Lower lobe of right lung (tissue), 2 donors: Measurements from ENCODE around the gene GLIS1. TPM values are rescaled to one million over a fixed set of nuclear protein-coding genes. Genes with fewer than 3 reads are reported as not detected.

Experiments
- ATAC-seq, 2 donors: fragments of 200-7000 bp; cut with Tn5 transposase; one replicate each; pipeline ENCODE4 v1.9.1; 2020 to 2022; ENCODE audit warnings: mild to moderate bottlenecking in 2 of 2, moderate library complexity in 2 of 2
- DNase-seq: peaks from one replicate; pipeline ENCODE4 v3.0.0-alpha.2; 2020
- H3K27ac ChIP-seq: fragments of 200-600 bp; one replicate; pipeline ENCODE4 v1.8.0; 2022
- H3K27me3 ChIP-seq: fragments of 200-600 bp; one replicate; pipeline ENCODE4 v1.8.0; 2022; ENCODE audit warnings: low read depth
- H3K36me3 ChIP-seq: fragments of 200-600 bp; one replicate; pipeline ENCODE4 v1.8.0; 2022; ENCODE audit warnings: mild to moderate bottlenecking
- H3K4me1 ChIP-seq: fragments of 200-600 bp; one replicate; pipeline ENCODE4 v1.8.0; 2022
- H3K4me3 ChIP-seq: fragments of 200-600 bp; one replicate; pipeline ENCODE4 v1.8.0; 2022; ENCODE audit warnings: mild to moderate bottlenecking
- H3K9me3 ChIP-seq: fragments of 200-600 bp; one replicate; pipeline ENCODE4 v1.8.0; 2022
- intact Hi-C: fragments of 100-400 bp; cut with DNase I; formaldehyde crosslinking; loops from one replicate; pipeline ENCODE4 v1.11.0; 2022
- total RNA-seq: library from RNA; stranded (reverse); fragmentation: NEBNext Ultra II Directional; extraction: Animal tissue kit (Norgen Biotek cat#: 25700); gene quantifications from one replicate; pipeline ENCODE4 v1.2.1, GENCODE V29; 2021
- TF ChIP-seq, protein P1 (sequence below): fragments of 200-600 bp; IDR thresholded peaks from one replicate; pipeline ENCODE4 v1.8.0; 2022; ENCODE audit warnings: antibody characterized with exemption, mild to moderate bottlenecking
- donor health status: DM: no; HTN: yes; CAD: no; lungs with severe emphysema.

GLIS1 gene
- total RNA-seq, 1 donor from 2014 or later: not detected

DNA sequence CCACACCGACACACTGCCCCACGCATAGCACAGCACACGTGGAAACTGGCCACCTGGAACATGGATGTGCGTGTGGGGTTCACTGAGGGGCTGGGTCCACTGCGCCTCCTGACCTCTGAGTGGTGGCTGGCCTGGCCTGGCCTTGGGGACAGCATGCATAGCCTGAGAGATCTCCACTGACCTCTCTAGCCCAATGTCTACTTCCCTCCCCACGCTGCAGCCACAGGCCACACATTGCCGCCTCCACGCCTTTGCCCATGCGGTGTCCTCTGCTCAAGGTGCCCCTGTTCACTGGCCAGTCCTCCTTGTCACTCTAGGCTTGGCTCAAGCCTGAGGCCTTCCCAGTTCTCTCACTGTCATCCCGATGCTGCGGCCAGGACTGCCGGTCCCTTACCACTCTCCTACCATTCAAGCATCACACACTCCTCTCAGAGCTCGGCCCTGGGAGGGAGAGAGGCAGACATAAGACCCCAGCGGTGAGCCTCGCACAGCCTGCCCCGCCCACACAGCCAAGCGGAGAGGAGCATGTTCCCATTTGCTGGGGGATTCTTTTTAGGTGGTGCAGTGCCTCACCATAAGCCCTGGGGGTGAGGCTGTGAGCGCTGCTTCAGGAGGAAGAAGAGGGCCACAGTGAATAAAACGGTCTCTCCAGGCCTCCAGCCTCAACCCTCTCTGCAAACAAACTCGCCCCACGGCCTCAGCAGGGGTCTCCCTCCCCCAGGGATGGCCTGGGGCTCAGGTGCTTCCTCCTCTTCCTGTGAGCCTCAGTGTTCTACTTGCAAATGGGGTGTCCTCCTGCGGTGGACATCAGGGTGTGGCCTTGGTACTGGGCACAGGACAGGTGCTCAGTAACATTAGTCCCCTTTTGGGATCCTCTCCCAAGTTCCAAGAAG lies 199.0 kb downstream of the GLIS1 start:
- no peaks in the 10 kb centered on the region for H3K4me1 ChIP-seq
- H3K27me3 ChIP-seq: no peaks in the 10 kb centered on the region
- no peaks in the 10 kb centered on the region for H3K36me3 ChIP-seq
- H3K4me3 ChIP-seq: no peak overlapping the region
- intact Hi-C loops: no loop called here
- H3K9me3 ChIP-seq: no peaks in the 10 kb centered on the region
- ATAC-seq: no peak
- no peak for DNase-seq
- no peak overlapping the region for H3K27ac ChIP-seq
- TF ChIP-seq, protein P1, sequence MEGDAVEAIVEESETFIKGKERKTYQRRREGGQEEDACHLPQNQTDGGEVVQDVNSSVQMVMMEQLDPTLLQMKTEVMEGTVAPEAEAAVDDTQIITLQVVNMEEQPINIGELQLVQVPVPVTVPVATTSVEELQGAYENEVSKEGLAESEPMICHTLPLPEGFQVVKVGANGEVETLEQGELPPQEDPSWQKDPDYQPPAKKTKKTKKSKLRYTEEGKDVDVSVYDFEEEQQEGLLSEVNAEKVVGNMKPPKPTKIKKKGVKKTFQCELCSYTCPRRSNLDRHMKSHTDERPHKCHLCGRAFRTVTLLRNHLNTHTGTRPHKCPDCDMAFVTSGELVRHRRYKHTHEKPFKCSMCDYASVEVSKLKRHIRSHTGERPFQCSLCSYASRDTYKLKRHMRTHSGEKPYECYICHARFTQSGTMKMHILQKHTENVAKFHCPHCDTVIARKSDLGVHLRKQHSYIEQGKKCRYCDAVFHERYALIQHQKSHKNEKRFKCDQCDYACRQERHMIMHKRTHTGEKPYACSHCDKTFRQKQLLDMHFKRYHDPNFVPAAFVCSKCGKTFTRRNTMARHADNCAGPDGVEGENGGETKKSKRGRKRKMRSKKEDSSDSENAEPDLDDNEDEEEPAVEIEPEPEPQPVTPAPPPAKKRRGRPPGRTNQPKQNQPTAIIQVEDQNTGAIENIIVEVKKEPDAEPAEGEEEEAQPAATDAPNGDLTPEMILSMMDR: no peak

DNA sequence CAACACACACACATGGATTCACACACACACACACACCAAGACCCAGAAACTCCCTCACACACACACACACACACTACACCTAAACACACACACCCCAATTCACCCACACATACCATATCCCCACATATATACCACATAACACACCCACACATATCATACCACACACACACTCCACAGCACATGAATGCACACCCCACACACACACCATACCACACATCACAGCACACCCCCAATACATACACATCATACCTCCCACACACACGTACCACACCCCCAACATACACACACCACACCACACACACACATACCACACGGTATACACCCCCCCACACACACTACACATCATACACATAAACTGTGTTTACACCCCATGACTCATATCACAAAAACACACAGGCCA lies 199.7 kb downstream of the GLIS1 start:
- DNase-seq (no peak), ATAC-seq (no peak)
- no peak overlapping the region for H3K4me3 ChIP-seq
- intact Hi-C loops: no loop called here
- H3K9me3 ChIP-seq: no peaks in the 10 kb centered on the region
- TF ChIP-seq, protein P1: no peak
- H3K27ac ChIP-seq: no peak overlapping the region
- no peaks in the 10 kb centered on the region for H3K27me3 ChIP-seq
- no peaks in the 10 kb centered on the region for H3K36me3 ChIP-seq
- no peaks in the 10 kb centered on the region for H3K4me1 ChIP-seq

DNA sequence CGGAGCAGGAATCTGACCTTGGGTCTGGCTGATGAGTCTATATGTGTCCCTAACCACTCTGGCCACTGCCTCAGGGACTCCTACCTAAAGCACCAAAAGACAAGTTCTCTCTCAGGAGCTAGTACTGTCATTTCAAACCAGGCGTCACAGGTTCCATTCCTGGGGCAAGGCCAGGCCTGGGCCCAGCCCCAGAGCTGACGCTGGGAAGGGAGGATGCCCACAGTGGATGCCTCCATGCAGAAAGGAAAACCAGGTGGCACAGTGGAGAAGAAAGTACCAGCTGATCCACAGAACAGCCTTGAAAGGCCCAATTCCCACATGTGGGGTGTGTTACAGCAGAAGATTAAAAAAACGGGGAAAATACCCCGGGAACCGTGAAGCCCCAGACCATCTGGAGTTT lies 202.4 kb downstream of the GLIS1 start:
- Histone ChIP-seq H3K27ac (no peak overlapping the region), H3K36me3 (no peaks in the 10 kb centered on the region), H3K9me3 (no peaks in the 10 kb centered on the region), H3K4me1 (no peaks in the 10 kb centered on the region), H3K27me3 (no peaks in the 10 kb centered on the region), H3K4me3 (no peak overlapping the region)
- TF ChIP-seq, protein P1: no peak
- intact Hi-C loops: no loop called here
- DNase-seq (no peak), ATAC-seq (no peak)

DNA sequence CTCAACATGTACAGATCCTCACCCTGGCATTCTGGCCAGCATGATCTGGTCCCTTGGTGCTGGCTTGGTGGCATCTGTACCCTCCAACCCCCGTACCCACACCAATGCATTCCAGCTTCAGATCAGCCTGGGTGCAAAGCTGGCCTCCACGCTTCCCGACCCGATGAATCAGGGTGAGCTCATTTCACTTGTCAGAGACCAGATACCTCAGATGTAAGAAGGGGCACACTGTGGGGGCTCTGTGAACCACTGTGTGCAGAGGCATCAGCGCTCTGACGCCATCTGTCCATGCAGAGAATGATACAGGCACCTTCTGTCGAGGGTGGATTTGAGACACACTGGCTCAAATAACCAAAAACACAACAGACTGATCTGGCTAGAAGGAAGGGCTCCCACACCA lies 203.1 kb downstream of the GLIS1 start:
- no peak overlapping the region for H3K4me3 ChIP-seq
- no peak overlapping the region for H3K27ac ChIP-seq
- no peaks in the 10 kb centered on the region for H3K9me3 ChIP-seq
- no peaks in the 10 kb centered on the region for H3K27me3 ChIP-seq
- no peak for ATAC-seq
- no peaks in the 10 kb centered on the region for H3K4me1 ChIP-seq
- TF ChIP-seq, protein P1: no peak
- no peaks in the 10 kb centered on the region for H3K36me3 ChIP-seq
- no peak for DNase-seq
- intact Hi-C loops: no loop called here

DNA sequence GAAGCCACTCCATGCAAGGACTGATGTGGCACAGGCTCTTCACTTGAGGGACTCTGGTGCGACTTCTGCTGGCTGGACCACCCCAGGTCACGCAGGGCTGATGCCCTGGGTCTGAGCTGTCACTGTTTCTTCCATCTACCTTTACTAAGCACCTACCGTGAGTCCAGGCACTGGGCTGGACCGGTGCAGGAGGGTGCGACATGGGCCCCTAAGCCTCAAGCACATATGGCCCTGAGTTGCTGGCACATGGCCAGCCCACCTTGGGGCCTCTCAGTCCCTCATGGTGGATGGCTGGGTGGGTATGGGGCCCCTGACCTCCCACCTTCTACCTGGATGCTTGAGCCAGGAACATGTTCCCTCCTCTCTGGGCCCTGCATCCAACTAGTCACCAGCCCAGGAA lies 203.7 kb downstream of the GLIS1 start:
- Histone ChIP-seq H3K9me3 (no peaks in the 10 kb centered on the region), H3K27me3 (no peaks in the 10 kb centered on the region), H3K4me1 (no peaks in the 10 kb centered on the region), H3K27ac (no peak overlapping the region), H3K36me3 (no peaks in the 10 kb centered on the region), H3K4me3 (no peak overlapping the region)
- intact Hi-C loops: no loop called here
- DNase-seq (no peak), ATAC-seq (no peak)
- TF ChIP-seq, protein P1: no peak
